ENCODE results near the gene RPS6KA5. TPM values are rescaled to one million over a fixed set of nuclear protein-coding genes. Genes with fewer than 3 reads are reported as not detected.
"Not testable (repeated sequence)": the region's sequence is repeated elsewhere in the genome, so short reads cannot be mapped to it uniquely, and the experiment has no call there.

The RPS6KA5 gene
- total RNA-seq, 1 donor from 2014 or later, result 3.3 TPM

GRCh38 chr14:90985601-90986242, 74.7 kb downstream of the RPS6KA5 start:
- DNase-seq (ENCODE audit: low read depth), result no peak

- no peak for DNase-seq (ENCODE audit: low read depth)
Measured at GRCh38 chr14:90983560-90983959, 76.9 kb downstream of the RPS6KA5 start.

GRCh38 chr14:90981636-90982035, 78.8 kb downstream of the RPS6KA5 start:
- DNase-seq (ENCODE audit: low read depth), result peak; percentile 16

GRCh38 chr14:90980636-90981035, 79.8 kb downstream of the RPS6KA5 start:
- not testable (repeated sequence) for DNase-seq (ENCODE audit: low read depth)

- no peak for DNase-seq (ENCODE audit: low read depth)
Measured at GRCh38 chr14:90979515-90979914, 80.9 kb downstream of the RPS6KA5 start.

- DNase-seq (ENCODE audit: low read depth), result no peak
Measured at GRCh38 chr14:90976101-90976500, 84.3 kb downstream of the RPS6KA5 start.

- no peak for DNase-seq (ENCODE audit: low read depth)
Measured at GRCh38 chr14:90971687-90972086, 88.8 kb downstream of the RPS6KA5 start.

GRCh38 chr14:90970167-90970600, 90.3 kb downstream of the RPS6KA5 start:
- DNase-seq (ENCODE audit: low read depth), result peak; percentile 39

- DNase-seq (ENCODE audit: low read depth), result no peak
Measured at GRCh38 chr14:90969531-90970166, 90.8 kb downstream of the RPS6KA5 start.

GRCh38 chr14:90968025-90968424, 92.4 kb downstream of the RPS6KA5 start:
- DNase-seq (ENCODE audit: low read depth), result no peak

GRCh38 chr14:90966493-90966892, 93.9 kb downstream of the RPS6KA5 start:
- DNase-seq (ENCODE audit: low read depth), result no peak

- DNase-seq (ENCODE audit: low read depth), result no peak
Measured at GRCh38 chr14:90965765-90966164, 94.7 kb downstream of the RPS6KA5 start.

GRCh38 chr14:90963343-90963742, 97.1 kb downstream of the RPS6KA5 start:
- no peak for DNase-seq (ENCODE audit: low read depth)

GRCh38 chr14:90962505-90963109, 97.8 kb downstream of the RPS6KA5 start:
- no peak for DNase-seq (ENCODE audit: low read depth)

- DNase-seq (ENCODE audit: low read depth), result no peak
Measured at GRCh38 chr14:90960818-90961217, 99.6 kb downstream of the RPS6KA5 start.

GRCh38 chr14:90959344-90959743, 101.1 kb downstream of the RPS6KA5 start:
- DNase-seq (ENCODE audit: low read depth), result no peak

- DNase-seq (ENCODE audit: low read depth), result no peak
Measured at GRCh38 chr14:90956273-90956672, 104.2 kb downstream of the RPS6KA5 start.

GRCh38 chr14:90953643-90954042, 106.8 kb downstream of the RPS6KA5 start:
- not testable (repeated sequence) for DNase-seq (ENCODE audit: low read depth)

GRCh38 chr14:90943367-90943766, 117.1 kb downstream of the RPS6KA5 start:
- no peak for DNase-seq (ENCODE audit: low read depth)

- DNase-seq (ENCODE audit: low read depth), result no peak
Measured at GRCh38 chr14:90942511-90942910, 117.9 kb downstream of the RPS6KA5 start.

- no peak for DNase-seq (ENCODE audit: low read depth)
Measured at GRCh38 chr14:90941706-90942105, 118.7 kb downstream of the RPS6KA5 start.

- no peak for DNase-seq (ENCODE audit: low read depth)
Measured at GRCh38 chr14:90940318-90940962, 120.0 kb downstream of the RPS6KA5 start.
